H1 (cell line): ENCODE data around the gene ICAM3.

ENCODE experiments used
- BCL11A ChIP-seq, 2 experiments: IDR thresholded peaks; one replicate each; pipeline ENCODE4 v1.6.1; 2011; ENCODE audit warnings: low read depth in 2 of 2, low read length in 2 of 2, mild to moderate bottlenecking in 2 of 2
- CHD2 ChIP-seq: IDR thresholded peaks from 2 replicates; pipeline ENCODE4 v1.6.1; 2012; ENCODE audit warnings: low read length, improper control_type of control experiment
- EP300 ChIP-seq, 2 experiments: IDR thresholded peaks; 1 replicate in 1 of 2; 2 replicates in 1 of 2; pipeline ENCODE4 v1.6.1; 2011 to 2012; ENCODE audit warnings: low read depth in 2 of 2, low read length in 2 of 2, mild to moderate bottlenecking in 2 of 2, borderline replicate concordance in 1 of 2, inconsistent platforms in 1 of 2, moderate library complexity in 1 of 2
- EZH2 ChIP-seq: fragments of 200-600 bp; sonication (generic); IDR thresholded peaks from 2 replicates; pipeline ENCODE4 v1.7.1; 2012; ENCODE audit warnings: low read depth, mild to moderate bottlenecking, moderate library complexity, low read length, inconsistent platforms; ENCODE audit not compliant: severe bottlenecking
- GTF2F1 ChIP-seq: IDR thresholded peaks from 2 replicates; pipeline ENCODE4 v1.6.1; 2012; ENCODE audit warnings: low read depth, low read length, improper control_type of control experiment, borderline replicate concordance
- JUN ChIP-seq: IDR thresholded peaks from 2 replicates; pipeline ENCODE4 v1.6.1; 2011; ENCODE audit warnings: low read depth, mild to moderate bottlenecking, improper control_type of control experiment, low read length
- SP2 ChIP-seq: IDR thresholded peaks from 2 replicates; pipeline ENCODE4 v1.6.1; 2012; ENCODE audit warnings: mild to moderate bottlenecking, low read length, inconsistent platforms
- TAF1 ChIP-seq: IDR thresholded peaks from 2 replicates; pipeline ENCODE4 v1.6.1; 2011; ENCODE audit warnings: mild to moderate bottlenecking, low read depth, low read length
- TEAD4 ChIP-seq: IDR thresholded peaks from 2 replicates; pipeline ENCODE4 v1.6.1; 2012; ENCODE audit warnings: low read depth, low read length, inconsistent platforms, mixed read lengths
- TF ChIP-seq, protein P1 (sequence below), 3 experiments: IDR thresholded peaks; 1 replicate in 2 of 3; 2 replicates in 1 of 3; pipeline versions ENCODE4 v1.5.1 to v1.6.1; 2011; ENCODE audit warnings: low read length in 3 of 3, mild to moderate bottlenecking in 3 of 3, inconsistent platforms in 2 of 3, low read depth in 1 of 3, moderate library complexity in 1 of 3; ENCODE audit not compliant: insufficient read depth in 1 of 3; ENCODE audit errors: control extremely low read depth in 1 of 3

GRCh38 chr19:10284960-10285278 lies 54.5 kb downstream of the ICAM3 start:
- TF ChIP-seq, protein P1, sequence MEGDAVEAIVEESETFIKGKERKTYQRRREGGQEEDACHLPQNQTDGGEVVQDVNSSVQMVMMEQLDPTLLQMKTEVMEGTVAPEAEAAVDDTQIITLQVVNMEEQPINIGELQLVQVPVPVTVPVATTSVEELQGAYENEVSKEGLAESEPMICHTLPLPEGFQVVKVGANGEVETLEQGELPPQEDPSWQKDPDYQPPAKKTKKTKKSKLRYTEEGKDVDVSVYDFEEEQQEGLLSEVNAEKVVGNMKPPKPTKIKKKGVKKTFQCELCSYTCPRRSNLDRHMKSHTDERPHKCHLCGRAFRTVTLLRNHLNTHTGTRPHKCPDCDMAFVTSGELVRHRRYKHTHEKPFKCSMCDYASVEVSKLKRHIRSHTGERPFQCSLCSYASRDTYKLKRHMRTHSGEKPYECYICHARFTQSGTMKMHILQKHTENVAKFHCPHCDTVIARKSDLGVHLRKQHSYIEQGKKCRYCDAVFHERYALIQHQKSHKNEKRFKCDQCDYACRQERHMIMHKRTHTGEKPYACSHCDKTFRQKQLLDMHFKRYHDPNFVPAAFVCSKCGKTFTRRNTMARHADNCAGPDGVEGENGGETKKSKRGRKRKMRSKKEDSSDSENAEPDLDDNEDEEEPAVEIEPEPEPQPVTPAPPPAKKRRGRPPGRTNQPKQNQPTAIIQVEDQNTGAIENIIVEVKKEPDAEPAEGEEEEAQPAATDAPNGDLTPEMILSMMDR (IDR thresholded peaks at IDR 0.05; ENCODE audit: control extremely low read depth in 1 of 3, insufficient read depth in 1 of 3, low read depth in 1 of 3, low read length in 3 of 3) = no peak
- TF ChIP-seq SP2 (no peak), EZH2 (no peak), TAF1 (no peak), TEAD4 (no peak), GTF2F1 (no peak), EP300 (IDR thresholded peaks at IDR 0.05; ENCODE audit: borderline replicate concordance in 1 of 2, low read depth in 2 of 2, low read length in 2 of 2) (no peak), BCL11A (IDR thresholded peaks at IDR 0.05; ENCODE audit: low read depth in 2 of 2, low read length in 2 of 2) (no peak), CHD2 (no peak), JUN (no peak)
